Heart left ventricle (tissue), 13 donors: ENCODE measurements around the gene MISP.

ENCODE experiments used
- POLR2A ChIP-seq, 2 donors: fragments of 450-650 bp; IDR thresholded peaks; one replicate each; pipeline ENCODE4 v1.6.1; 2017; ENCODE audit warnings: antibody characterized with exemption in 2 of 2, mild to moderate bottlenecking in 2 of 2, moderate library complexity in 2 of 2
- TF ChIP-seq, protein P1 (sequence below), 12 donors: fragments of 200-600 bp; sonication (generic) in 4 of 12; IDR thresholded peaks; one replicate each; pipeline versions ENCODE4 v1.5.0 to v1.8.0; 2018 to 2022; ENCODE audit warnings: antibody characterized with exemption in 12 of 12, mild to moderate bottlenecking in 5 of 12
- donor health status: ischemic (EF 13 %, LVEDD 7.1; RV severe dilation, severe dysfunction).
- donor health status: DM: no; HTN: yes; CAD: no.
- donor health status: DM: no; HTN: no; CAD: no.
- donor health status: ischemic (EF 25% LVEDD 6.9; RV normal size, moderate dysfunction).
- donor health status: ischemic (EF 25% LVEDD 5.7; RV mildly dilated, moderate dysfunction).
- donor health status: ischemic (EF 35%, LVEDD 5.7; RV mildly dilated, moderate dysfunction).
- donor health status: nonischemic (EF 11% LVEDD 7.7; RV severe dilation, severe dysfunction).
- donor health status: DM: yes; HTN: yes; CAD: no.
- donor health status: PGD.
- donor health status: ischemic (EF 29% LVEDD 5.4; RV normal size, mild dysfunction).
- donor health status: nonischemic (EF 23%, LVEDD 6.1; RV moderate dilation, normal function).

DNA sequence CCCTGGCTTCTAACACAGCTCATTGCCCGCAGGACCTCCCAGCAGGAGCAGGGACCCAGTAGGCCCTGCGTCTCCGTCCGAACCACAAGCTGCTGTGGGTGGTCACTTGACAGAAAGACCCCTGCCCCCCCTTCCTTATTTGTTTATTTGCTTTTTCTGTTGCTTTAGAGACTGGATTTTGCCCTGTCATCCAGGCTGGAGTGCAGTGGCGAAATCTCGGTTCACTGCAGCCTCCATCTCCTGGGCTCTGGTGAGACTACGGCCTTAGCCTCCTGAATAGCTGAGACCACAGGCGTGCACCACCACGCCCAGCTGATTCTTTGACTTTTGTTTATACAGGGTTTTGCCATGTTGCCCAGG is 38.8 kb downstream of the MISP start:
- TF ChIP-seq, protein P1, sequence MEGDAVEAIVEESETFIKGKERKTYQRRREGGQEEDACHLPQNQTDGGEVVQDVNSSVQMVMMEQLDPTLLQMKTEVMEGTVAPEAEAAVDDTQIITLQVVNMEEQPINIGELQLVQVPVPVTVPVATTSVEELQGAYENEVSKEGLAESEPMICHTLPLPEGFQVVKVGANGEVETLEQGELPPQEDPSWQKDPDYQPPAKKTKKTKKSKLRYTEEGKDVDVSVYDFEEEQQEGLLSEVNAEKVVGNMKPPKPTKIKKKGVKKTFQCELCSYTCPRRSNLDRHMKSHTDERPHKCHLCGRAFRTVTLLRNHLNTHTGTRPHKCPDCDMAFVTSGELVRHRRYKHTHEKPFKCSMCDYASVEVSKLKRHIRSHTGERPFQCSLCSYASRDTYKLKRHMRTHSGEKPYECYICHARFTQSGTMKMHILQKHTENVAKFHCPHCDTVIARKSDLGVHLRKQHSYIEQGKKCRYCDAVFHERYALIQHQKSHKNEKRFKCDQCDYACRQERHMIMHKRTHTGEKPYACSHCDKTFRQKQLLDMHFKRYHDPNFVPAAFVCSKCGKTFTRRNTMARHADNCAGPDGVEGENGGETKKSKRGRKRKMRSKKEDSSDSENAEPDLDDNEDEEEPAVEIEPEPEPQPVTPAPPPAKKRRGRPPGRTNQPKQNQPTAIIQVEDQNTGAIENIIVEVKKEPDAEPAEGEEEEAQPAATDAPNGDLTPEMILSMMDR (IDR thresholded peaks at IDR 0.05) = no peak
- TF ChIP-seq POLR2A (IDR thresholded peaks at IDR 0.05) = no peak
